ENCODE results near the gene SGTB.
"Not testable (repeated sequence)": the region's sequence is repeated elsewhere in the genome, so short reads cannot be mapped to it uniquely, and the experiment has no call there.

SGTB gene

DNA sequence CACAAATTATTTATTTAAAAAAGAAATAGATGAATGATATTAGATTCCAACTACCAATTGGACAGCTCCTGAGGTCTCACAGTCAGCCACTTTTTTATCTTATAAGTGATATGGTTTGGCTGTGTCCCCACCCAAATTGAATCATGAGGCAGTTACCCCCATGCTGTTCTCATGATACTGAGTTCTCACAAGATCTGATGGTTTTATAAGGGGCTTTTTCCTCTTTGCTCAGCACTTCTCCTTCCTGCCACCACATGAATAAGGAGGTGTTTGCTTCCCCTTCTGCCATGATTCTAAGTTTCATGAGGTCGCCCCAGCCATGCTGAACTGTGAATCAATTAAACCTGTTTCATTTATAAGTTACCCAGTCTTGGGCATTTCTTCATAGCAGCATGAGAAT is 13.0 kb upstream of the SGTB start:
- DNase-seq (ENCODE audit: low read depth in 4 of 4, low spot score in 1 of 4) = no peak

DNA sequence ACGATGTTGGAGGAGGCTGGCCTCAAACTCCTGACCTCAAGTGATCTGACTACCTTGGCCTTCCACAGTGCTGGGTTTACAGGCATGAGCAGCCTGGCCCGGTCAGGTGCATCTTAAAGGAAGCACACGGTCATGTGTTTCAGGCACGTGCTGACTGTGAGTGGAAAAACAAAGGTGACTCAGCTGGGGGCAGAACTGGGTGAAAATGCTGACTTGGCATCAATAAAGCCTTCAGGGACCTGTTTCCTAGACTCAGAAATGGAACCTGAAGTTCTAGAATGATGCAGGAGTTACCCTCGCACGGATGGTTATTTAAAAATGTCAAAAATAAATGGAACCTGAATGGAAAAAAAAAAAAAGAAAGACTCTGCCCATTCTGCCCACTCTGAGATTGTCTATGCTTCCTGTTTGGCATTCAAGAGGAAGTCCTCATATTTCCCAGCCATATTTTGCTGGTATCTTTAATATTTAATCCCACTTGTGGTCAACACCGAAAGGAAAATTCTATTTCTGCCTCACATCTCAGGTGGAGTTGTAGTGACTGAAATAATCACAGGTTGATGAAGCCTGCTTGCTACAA is 12.4 kb upstream of the SGTB start:
- DNase-seq (ENCODE audit: low read depth in 4 of 4, low spot score in 1 of 4) = not testable (repeated sequence)

DNA sequence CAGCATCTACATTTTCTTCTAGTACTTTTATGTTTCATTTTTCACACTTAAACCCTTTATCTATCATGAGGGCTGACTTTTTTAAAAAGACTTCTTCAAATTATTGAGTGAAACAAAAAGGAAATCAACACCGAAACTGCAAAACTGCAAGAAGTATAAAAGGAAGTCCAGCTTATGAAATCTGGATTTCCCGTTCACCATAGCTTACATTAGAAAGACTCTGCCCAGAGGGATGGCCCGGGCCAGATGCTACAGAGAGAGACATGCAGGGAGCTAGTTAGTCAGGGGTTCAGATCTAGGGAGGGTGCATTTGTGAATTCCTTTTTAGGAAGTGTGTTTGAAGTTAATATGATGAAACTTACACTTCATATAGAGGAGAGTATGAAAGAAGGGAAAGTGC is 10.1 kb upstream of the SGTB start:
- not testable (repeated sequence) for DNase-seq (ENCODE audit: low read depth in 4 of 4, low spot score in 1 of 4)

DNA sequence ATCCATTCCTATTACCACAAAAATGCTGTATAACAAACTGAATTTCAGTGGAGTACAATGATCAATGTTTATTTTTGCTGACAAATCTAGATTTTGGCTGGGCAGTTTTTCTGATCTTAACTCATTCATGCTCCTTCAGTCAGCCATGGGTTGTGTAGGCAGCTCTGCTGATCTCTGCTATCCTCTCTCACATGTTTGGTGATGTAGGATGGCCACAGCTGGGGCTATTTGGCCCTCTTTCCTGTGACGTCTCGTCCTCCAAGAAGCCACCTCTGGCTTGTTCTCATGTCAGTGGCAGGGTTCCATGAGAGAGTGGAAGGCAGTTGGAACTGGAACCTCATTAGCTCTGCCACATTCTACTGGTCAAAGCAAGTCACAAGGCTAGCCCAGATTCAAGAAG is 9.0 kb upstream of the SGTB start:
- DNase-seq (ENCODE audit: low read depth in 4 of 4, low spot score in 1 of 4) = no peak

DNA sequence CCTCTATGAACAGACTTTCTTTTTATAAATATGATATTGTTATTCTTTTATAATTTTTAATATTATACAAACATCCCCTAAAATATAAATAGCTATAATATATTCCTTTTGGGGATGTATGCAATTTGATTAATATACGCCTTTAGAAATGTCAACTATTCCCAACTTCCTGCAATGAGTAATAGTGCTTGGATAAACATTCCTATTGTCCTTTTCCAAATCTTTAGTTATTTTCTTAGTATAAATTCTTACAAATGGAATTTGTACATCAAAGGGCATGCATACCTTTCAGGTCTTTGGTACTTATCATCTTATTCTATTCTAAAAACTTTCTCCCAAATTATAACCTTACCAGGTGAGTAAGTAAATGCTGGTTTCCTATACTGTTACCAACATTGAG is 6.3 kb upstream of the SGTB start:
- DNase-seq (ENCODE audit: low read depth in 4 of 4, low spot score in 1 of 4) = no peak

DNA sequence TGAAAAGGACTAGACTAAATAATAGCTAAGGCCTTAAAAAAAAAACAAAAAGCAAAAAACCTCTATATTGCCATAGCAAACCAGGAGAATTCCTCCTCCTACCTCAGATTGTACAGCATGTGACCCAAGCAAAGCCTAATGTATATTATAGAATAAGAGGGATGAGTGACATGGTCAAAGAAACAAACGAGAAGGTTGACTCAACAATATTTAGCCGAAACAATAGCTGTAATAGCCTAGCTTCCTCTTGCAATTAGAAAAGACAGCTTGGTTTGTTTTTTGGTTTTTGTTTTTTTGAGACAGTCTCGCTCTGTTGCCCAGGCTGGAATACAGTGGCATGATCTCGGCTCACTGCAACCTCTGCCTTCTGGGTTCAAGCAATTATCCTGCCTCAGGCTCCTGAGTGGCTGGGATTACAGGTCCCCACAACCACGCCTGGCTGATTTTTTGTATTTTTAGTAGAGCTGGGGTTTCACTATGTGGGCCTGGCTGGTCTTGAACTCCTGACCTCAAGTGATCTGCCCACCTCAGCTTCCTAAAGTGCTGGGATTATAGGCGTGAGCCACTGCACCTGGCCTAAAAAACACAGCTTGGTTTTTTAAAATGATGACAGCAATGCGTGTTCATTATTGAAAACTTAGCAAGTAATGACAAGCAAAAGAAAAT is 5.7 kb upstream of the SGTB start:
- DNase-seq (ENCODE audit: low read depth in 4 of 4, low spot score in 1 of 4) = no peak

DNA sequence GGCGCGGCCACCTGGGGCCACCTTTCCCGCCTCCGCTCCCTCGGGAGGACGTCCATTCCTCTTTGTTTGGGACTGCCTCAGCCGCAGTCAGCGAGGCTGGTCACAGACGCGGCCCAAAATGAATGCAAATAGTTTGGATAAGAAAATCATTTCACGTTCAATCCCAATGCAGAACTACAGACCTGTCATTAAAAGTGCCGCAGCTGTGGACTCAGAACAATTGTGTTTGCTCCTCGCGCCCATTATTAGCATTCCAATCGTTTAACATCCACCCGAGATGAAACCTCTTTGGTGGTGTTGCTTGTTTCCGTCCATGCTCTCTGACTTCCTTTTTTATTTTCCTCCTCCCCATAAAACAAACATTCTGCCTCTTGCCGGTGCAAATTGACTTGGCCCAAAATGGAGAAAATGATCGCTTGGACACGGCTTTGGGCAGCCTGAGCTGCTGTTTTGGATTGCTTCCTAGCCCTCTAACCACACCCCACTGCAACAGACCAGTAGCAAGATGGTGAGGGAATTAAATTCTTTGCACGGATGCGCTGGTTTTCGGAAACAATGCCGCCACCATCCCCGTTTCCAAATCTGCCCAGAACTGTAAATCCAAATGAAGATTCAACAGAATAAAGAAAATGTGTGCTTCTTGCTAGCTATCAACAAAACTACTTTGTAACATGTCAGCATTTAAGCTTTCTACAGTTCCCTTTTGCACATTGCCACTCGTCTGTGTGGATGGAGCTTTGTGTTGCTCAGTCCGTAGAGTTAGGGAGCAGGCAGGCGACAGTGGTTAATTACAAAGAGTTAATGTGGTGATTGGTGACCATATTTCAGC is 880 bp upstream of the SGTB start:
- no peak for DNase-seq (ENCODE audit: low read depth in 4 of 4, low spot score in 1 of 4)

DNA sequence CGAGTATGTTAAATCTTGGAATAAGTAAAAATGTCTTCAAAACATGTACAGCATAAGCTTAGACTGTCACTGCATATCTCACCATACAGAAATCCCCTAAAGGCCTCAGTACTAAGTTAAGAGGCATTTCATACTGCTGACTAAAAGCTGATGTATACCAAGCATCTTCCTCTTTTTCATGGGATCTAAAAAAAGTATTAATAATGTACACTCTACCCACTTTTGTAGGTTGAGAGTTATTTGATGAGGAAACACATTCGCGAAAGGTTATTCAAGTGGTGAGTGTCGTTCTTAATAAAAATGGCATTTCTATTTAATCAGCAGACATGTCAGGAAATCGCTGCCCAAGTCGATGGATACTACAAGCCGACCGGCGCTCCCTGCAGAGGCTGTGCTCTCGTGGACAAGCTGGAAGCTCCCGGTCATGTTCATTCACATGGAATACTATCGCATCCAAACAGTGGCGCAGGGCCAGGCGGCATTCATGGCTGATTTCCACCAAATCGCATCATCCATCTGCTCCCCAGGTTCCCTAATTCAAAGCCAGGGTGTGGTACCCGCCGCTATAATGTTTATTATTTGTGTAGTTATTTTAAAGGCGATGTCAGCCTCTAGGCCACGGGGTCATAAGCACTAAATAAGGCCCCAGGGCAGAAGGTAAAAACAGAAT is 724 bp downstream of the SGTB start:
- DNase-seq (ENCODE audit: low read depth in 4 of 4, low spot score in 1 of 4) = no peak

DNA sequence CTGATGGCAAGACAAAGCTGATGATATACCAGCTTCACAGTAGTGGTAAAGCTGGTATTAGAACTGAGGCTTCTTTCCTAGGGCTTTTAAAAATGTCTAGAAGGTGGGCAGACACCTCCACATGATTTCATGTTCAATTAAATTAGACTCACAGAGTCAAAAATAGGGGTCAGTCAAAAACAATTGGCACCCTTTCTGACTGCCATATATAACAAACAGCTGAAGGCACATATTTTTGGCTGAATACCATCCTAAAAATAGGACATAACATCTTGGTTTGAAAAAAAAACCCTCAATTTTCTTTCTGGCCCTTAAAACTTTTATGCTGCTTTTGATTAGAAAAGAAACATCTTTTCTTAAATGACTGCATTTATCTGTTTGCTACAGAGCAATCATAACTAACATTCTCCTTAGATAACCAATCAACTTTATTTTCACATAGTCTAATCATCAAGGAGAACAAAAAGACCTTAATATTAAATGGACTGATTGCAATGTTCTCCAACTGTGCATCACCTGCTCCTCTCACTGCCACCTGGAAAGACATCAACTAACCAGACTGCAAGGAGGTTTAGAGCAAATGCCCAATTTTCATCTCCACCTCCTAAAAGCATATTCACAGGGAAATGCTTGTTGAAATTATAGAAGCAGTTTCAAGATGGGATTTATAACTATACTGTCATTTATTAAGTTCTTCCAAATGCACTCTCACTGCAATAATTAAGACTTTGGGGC is 3.2 kb downstream of the SGTB start:
- DNase-seq (ENCODE audit: low read depth in 4 of 4, low spot score in 1 of 4) = no peak

DNA sequence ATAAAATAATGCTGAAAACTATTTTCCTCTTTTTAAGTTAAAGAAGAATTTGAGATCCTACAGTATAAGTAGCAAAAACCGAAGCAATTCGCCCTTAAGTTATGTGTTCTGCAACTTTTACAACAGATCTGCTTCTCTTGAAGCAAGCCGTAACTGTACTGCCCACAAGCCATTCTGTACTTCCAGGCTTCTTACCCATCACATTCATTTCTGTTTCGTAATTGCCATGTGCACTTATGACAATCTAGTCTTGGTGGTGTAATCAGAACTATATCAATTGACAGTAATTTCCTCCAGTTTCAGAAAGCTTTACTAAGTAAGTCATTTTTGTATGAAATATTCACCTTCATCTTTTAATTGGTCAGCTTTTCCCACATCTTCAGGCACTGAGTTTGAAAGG is 13.8 kb downstream of the SGTB start:
- DNase-seq (ENCODE audit: low read depth in 4 of 4, low spot score in 1 of 4) = no peak

DNA sequence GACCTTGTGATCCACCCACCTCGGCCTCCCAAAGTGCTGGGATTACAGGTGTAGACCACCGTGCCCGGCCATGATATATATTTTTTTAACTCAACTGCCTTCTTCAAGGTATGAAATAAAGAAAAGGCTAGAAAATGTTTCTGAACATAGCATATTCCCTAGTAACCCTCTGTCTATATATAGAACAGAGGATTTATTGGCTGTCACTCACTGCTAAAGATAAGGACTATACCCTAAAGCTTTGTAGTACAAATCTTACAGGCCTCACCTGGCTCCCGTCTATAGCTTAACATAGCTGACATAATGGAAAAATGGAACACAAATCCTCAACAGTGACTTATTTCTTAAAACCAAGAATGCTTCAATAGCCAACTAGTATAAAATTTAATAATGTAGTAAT is 14.2 kb downstream of the SGTB start:
- no peak for DNase-seq (ENCODE audit: low read depth in 4 of 4, low spot score in 1 of 4)

DNA sequence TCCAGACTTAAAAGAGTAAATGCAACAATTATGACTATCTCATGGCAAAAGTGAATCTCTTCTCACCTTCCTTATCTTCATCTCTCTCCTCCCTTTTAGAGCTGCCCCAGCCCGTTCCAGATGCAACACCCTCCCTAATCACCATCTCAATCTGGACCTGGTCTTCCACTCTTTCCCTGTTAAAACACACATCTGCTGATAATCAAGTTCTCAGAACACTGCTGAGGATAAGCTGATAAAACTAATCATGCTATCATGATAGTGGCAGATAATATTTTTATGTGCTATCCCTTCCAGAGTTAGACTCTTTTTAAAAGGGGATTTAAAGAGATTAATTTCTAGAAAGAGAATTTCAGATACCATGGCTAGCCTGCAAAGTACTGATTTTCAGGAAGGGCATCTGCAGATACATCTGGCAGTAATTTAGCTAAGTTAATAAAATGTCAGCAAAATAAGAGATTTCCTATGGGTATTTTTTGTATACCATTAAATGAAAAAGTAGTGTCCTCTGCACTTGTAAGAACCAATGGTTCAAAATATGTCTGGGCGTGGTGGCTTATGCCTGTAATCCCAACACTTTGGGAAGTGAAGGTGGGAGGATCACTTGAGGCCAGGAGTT is 17.2 kb downstream of the SGTB start:
- no peak for DNase-seq (ENCODE audit: low read depth in 4 of 4, low spot score in 1 of 4)

DNA sequence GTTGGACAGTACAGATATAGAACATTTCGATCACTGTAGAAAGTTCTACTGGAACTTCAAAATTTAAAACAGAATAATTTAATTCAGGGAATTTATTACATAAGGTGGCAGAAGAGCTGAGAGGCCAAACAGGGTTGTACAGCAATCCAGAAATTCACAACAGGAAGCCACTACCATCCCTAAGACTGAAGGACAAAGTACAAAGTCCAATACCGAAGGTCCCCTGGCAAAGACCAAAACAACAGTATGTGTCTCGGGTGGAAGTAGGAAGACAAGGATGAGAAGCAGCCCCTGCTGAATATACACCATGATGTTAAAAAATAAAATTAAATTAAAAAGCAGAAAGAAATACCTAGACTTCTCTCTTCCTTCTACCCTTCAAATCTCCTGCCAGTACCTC is 19.9 kb downstream of the SGTB start:
- DNase-seq (ENCODE audit: low read depth in 4 of 4, low spot score in 1 of 4) = no peak

DNA sequence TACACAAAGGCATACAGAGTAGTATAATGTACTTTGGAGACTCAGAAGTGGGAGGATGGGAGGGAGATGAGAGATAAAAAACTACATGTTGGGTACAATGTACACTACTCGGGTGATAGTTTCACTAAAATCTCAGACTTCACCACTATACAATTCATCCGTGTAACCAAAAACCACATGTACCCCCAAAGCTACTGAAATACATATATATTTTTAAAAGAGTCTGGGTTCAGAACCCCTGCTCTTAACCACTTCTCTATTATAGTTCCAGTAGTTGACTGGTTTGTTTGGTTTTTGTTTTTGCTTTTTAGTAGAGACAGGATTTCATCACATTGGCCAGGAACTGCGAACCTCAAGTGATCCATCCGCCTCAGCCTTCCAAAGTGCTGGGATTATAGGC is 22.6 kb downstream of the SGTB start:
- DNase-seq (ENCODE audit: low read depth in 4 of 4, low spot score in 1 of 4) = no peak

DNA sequence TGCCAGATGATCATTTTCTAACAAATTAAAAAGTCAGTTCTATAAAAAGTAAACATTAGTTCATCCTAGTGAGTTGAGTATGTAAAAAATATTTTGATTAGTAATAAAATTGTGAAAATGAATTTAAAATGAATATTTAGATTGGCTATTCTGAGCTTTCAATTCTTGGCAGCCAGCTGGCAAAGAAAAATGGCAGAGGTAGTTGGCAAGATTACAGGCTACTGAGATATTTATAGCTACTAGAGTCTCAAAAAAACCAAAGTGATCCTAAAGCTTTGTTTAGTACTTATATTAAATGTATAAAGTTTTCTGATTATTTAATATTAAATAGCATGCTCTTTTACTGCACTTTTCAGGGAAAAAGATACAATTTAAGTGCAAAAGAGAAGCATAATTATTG is 25.0 kb downstream of the SGTB start:
- DNase-seq (ENCODE audit: low read depth in 4 of 4, low spot score in 1 of 4) = no peak

DNA sequence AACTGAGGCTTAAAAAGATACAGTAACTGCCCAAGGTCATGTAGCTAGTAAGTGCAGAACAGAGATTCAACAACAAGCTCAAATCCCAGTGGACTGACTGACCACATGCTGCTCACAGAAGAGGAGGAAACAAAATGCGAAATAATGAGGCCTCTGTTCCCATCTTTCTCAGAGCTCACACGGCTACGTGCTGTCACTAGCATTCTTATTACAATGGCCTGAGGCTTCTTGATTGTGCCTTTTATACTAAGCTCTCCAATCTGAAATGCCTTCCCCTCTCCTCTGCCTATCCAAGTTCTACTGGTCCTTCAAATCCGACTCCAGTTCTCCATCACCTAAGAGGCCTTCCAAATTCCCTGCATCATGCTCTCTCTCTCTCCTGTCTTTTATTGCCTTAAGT is 26.0 kb downstream of the SGTB start:
- no peak for DNase-seq (ENCODE audit: low read depth in 4 of 4, low spot score in 1 of 4)

DNA sequence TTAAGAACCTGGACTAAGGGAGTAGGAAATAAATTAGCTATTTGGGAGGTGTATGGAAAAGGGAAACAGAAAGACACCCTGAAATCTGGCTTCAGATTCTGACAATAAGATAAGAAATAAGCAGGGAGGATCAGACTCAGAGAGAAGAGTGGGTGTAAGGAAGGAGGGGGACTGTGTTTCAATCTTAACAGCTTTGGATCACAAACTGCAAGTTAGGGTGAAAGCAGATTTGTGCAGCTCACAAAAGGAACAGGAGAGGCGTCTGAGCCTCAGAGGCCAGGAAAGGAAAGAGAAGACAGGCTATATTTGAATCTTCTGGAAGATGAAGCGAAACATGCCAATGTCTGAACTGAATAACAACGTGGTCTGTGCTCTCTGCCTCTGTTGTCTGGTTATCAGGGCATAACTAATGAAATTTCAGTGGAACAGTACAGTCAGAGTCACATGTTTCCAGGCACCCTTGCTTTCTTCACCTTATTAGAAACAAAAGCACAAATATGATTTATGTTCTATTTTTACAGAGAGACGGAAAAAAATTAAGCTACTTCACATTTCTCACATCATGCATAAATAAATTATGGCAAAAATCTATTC is 26.6 kb downstream of the SGTB start:
- DNase-seq (ENCODE audit: low read depth in 4 of 4, low spot score in 1 of 4) = no peak

DNA sequence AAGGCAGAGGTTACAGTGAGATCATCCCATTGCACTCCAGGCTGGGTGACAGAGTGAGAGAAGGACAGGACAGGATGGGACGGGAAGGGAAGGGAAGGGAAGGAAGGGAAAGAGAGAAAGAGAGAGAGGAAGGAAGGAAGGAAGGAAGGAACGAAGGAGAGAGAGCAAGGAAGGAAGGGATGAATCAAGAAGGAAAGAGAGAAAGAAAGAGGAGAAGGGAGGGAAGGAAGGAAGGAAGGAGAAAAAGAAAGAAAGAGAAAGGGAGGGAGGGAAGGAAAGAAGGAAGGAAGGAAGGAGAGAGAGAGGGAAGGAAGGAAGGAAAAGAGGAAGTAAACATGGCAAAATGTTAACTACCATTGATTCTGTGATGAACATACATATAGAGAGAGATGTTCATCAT is 28.8 kb downstream of the SGTB start:
- no peak for DNase-seq (ENCODE audit: low read depth in 4 of 4, low spot score in 1 of 4)

DNA sequence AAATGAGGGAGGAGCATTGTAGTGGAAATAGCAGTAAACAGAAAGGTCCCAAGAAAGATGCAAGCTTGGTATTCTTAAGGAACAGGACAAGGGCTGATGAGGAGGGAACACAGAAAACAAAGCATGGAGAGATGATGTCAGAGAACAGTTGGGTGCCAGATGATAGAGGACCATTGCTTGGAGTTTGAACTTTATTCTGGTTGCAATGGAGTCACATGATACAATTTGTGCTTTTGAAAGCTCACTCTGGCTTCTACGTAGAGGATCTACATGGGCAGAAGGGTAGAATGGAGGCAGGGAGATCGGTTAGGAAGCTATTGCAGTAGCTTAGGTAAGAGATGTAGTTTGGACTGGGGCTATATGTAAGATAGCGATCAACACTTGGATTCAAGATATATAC is 39.8 kb downstream of the SGTB start:
- DNase-seq (ENCODE audit: low read depth in 4 of 4, low spot score in 1 of 4) = no peak

DNA sequence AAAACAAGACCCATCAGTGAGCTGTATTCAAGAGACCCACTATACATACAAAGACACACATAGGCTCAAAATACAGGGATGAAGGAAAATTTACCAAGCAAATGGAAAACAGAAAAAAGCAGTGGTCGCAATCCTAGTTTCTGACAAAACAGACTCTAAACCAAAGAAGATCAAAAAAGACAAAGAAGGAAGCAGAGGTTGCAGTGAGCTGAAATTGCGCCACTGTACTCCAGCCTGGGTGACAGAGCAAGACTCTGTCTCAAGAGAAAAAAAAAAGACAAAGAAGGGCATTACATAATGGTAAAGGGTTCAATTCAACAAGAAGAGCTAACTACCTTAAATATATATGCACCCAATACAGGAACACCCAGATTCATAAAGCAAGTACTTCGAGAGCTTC is 45.9 kb downstream of the SGTB start:
- DNase-seq (ENCODE audit: low read depth in 4 of 4, low spot score in 1 of 4) = not testable (repeated sequence)

All from stimulated activated CD4-positive, alpha-beta T cell treated with anti-CD3 and anti-CD28 coated beads, Interleukin-1b, Interleukin-23, amount 100 ng/mL, for 24 hours (primary cell).